COLO668 (cell line): ENCODE measurements around the gene KCNG2.
"Not testable (repeated sequence)": the region's sequence is repeated elsewhere in the genome, so short reads cannot be mapped to it uniquely, and the experiment has no call there.

Experiments used
- DNase-seq: peaks from one replicate; lab custom pipeline; 2025; ENCODE audit not compliant: unreplicated experiment; lab: John Stamatoyannopoulos, UW

The KCNG2 gene

GRCh38 chr18:79851950-79852349, 54.2 kb downstream of the KCNG2 start:
- no peak for DNase-seq

GRCh38 chr18:79852561-79853302, 55.0 kb downstream of the KCNG2 start:
- no peak for DNase-seq

GRCh38 chr18:79853303-79853992, 55.7 kb downstream of the KCNG2 start:
- DNase-seq: no peak

- no peak for DNase-seq
These were observed 56.2 kb downstream of the KCNG2 start for GRCh38 chr18:79853993-79854364.

- DNase-seq: no peak
These were observed 57.6 kb downstream of the KCNG2 start for GRCh38 chr18:79855147-79855933.

GRCh38 chr18:79856119-79857007, 58.6 kb downstream of the KCNG2 start:
- peak; percentile 60 for DNase-seq

- DNase-seq: no peak
These were observed 59.4 kb downstream of the KCNG2 start for GRCh38 chr18:79857082-79857671.

GRCh38 chr18:79859314-79859713, 61.6 kb downstream of the KCNG2 start:
- DNase-seq: no peak

- no peak for DNase-seq
These were observed 63.9 kb downstream of the KCNG2 start for GRCh38 chr18:79861687-79862086.

GRCh38 chr18:79862562-79862961, 64.8 kb downstream of the KCNG2 start:
- DNase-seq: no peak

GRCh38 chr18:79863161-79864005, 65.6 kb downstream of the KCNG2 start:
- DNase-seq: no peak

GRCh38 chr18:79864006-79864725, 66.4 kb downstream of the KCNG2 start:
- DNase-seq: no peak

- DNase-seq: not testable (repeated sequence)
These were observed 67.2 kb downstream of the KCNG2 start for GRCh38 chr18:79864955-79865354.

- DNase-seq: not testable (repeated sequence)
These were observed 68.2 kb downstream of the KCNG2 start for GRCh38 chr18:79865951-79866350.

- no peak for DNase-seq
These were observed 69.3 kb downstream of the KCNG2 start for GRCh38 chr18:79866889-79867574.

GRCh38 chr18:79867666-79868065, 69.9 kb downstream of the KCNG2 start:
- DNase-seq: no peak

- DNase-seq: no peak
These were observed 70.5 kb downstream of the KCNG2 start for GRCh38 chr18:79868168-79868784.
